B cell (primary cell): ENCODE data around the gene MED22. TPM values are rescaled to one million over a fixed set of nuclear protein-coding genes. Genes with fewer than 3 reads are reported as not detected.
"Not testable (repeated sequence)": the region's sequence is repeated elsewhere in the genome, so short reads cannot be mapped to it uniquely, and the experiment has no call there.

Source experiments
- ATAC-seq: fragments of 200-7000 bp; cut with Tn5 transposase; one replicate; pipeline ENCODE4 v1.10.0; 2021; ENCODE audit warnings: low read depth, mild to moderate bottlenecking, moderate number of reproducible peaks, moderate library complexity
- CTCF ChIA-PET: fragments of 350-600 bp; sonication (Branson Sonifier 250); formaldehyde crosslinking; loops from one replicate; lab custom pipeline; 2021; ENCODE audit warnings: antibody characterized with exemption, inconsistent platforms; lab: Charles Lee
- POLR2A ChIA-PET: fragments of 350-600 bp; sonication (Branson Sonifier 250); formaldehyde crosslinking; loops from one replicate; lab custom pipeline; 2021; ENCODE audit warnings: antibody characterized with exemption; lab: Charles Lee
- DNase-seq: peaks from one replicate; pipeline ENCODE4 v3.0.0; 2013
- H2AFZ ChIP-seq: 2 replicates; pipeline ENCODE4 v1.6.1; 2012; ENCODE audit warnings: mild to moderate bottlenecking, low read depth, low read length; ENCODE audit not compliant: insufficient read depth, poor library complexity, severe bottlenecking
- H3K27ac ChIP-seq, 2 donors: 1 replicate in 1 of 2; 2 replicates in 1 of 2; pipeline ENCODE4 v1.5.1; 2012 to 2013; ENCODE audit warnings: low read length in 2 of 2, mild to moderate bottlenecking in 2 of 2, moderate library complexity in 1 of 2
- H3K27me3 ChIP-seq, 4 experiments: fragments of 200-600 bp in 1 of 4; sonication (generic) in 1 of 4; replicated peaks in 1 of 4; 1 replicate in 2 of 4; 2 replicates in 2 of 4; pipeline versions ENCODE4 v1.6.1 to v1.7.0; 2013 to 2016; ENCODE audit warnings: low read length in 3 of 4, mild to moderate bottlenecking in 2 of 4, mixed read lengths in 1 of 4, moderate library complexity in 1 of 4; ENCODE audit not compliant: insufficient read depth in 4 of 4, control insufficient read depth in 3 of 4; ENCODE audit errors: control extremely low read depth in 1 of 4
- H3K36me3 ChIP-seq, 2 experiments: replicated peaks in 1 of 2; 1 replicate in 1 of 2; 2 replicates in 1 of 2; pipeline versions ENCODE4 v1.6.1 to v1.7.1; 2013; ENCODE audit warnings: low read length in 1 of 2; ENCODE audit not compliant: insufficient read depth in 2 of 2, control insufficient read depth in 1 of 2; ENCODE audit errors: control extremely low read depth in 1 of 2, extremely low read depth in 1 of 2
- H3K4me1 ChIP-seq, 2 donors: fragments of 200-600 bp in 1 of 2; sonication (generic) in 1 of 2; 1 replicate in 1 of 2; 2 replicates in 1 of 2; pipeline versions ENCODE4 v1.5.1 to v1.6.1; 2013 to 2017; ENCODE audit warnings: low read length in 2 of 2; ENCODE audit not compliant: control insufficient read depth in 2 of 2, insufficient read depth in 2 of 2
- H3K4me2 ChIP-seq: replicated peaks from 2 replicates; pipeline ENCODE3; 2012; ENCODE audit warnings: mild to moderate bottlenecking, low read depth, low read length; ENCODE audit not compliant: poor library complexity, severe bottlenecking
- H3K4me3 ChIP-seq, 5 experiments: fragments of 200-600 bp in 1 of 5; sonication (generic) in 1 of 5; 1 replicate in 3 of 5; 2 replicates in 2 of 5; pipeline versions ENCODE4 v1.5.1 to v1.7.0; 2011 to 2016; ENCODE audit warnings: low read length in 4 of 5, mild to moderate bottlenecking in 4 of 5, low read depth in 2 of 5, control low read depth in 1 of 5, moderate library complexity in 1 of 5; ENCODE audit not compliant: insufficient read depth in 1 of 5; ENCODE audit errors: control extremely low read depth in 1 of 5, extremely low read depth in 1 of 5
- H3K79me2 ChIP-seq: fragments of 200-600 bp; sonication (generic); one replicate; pipeline ENCODE4 v1.6.0; 2016; ENCODE audit warnings: low read length; ENCODE audit not compliant: control insufficient read depth, insufficient read depth
- H3K9ac ChIP-seq: fragments of 200-600 bp; sonication (generic); 2 replicates; pipeline ENCODE4 v1.6.1; 2017; ENCODE audit warnings: mild to moderate bottlenecking, low read length, moderate library complexity
- H3K9me3 ChIP-seq, 3 donors: one replicate each; pipeline versions ENCODE4 v1.6.1 to v1.7.1; 2013; ENCODE audit warnings: low read length in 2 of 3; ENCODE audit not compliant: control insufficient read depth in 2 of 3, insufficient read depth in 1 of 3; ENCODE audit errors: control extremely low read depth in 1 of 3
- H4K20me1 ChIP-seq: 2 replicates; pipeline ENCODE4 v1.6.0; 2012; ENCODE audit warnings: mild to moderate bottlenecking, low read length; ENCODE audit not compliant: insufficient read depth, control insufficient read depth, poor library complexity, severe bottlenecking
- H3K27ac Mint-ChIP-seq: one replicate; pipeline ENCODE4 v1.8.0; 2021; ENCODE audit warnings: mixed read lengths
- H3K27me3 Mint-ChIP-seq: one replicate; pipeline ENCODE4 v1.8.0; 2021; ENCODE audit warnings: mixed read lengths
- H3K4me1 Mint-ChIP-seq: one replicate; pipeline ENCODE4 v1.8.0; 2021; ENCODE audit warnings: mixed read lengths
- H3K4me3 Mint-ChIP-seq: one replicate; pipeline ENCODE4 v1.8.0; 2021; ENCODE audit warnings: mixed read lengths
- H3K9me3 Mint-ChIP-seq: one replicate; pipeline ENCODE4 v1.8.0; 2022; ENCODE audit warnings: mixed read lengths; ENCODE audit not compliant: insufficient read depth
- EZH2 ChIP-seq: IDR thresholded peaks from 2 replicates; pipeline ENCODE4 v1.6.1; 2012; ENCODE audit warnings: borderline replicate concordance, low read depth, mild to moderate bottlenecking, moderate library complexity, low read length; ENCODE audit not compliant: insufficient read depth, poor library complexity, severe bottlenecking
- WGBS: methylation state at CpG from one replicate; pipeline ENCODE4 v1.1.5; 2013; ENCODE audit warnings: missing lambda C conversion rate; ENCODE audit not compliant: insufficient coverage; 5-methylcytosine and 5-hydroxymethylcytosine counted together
- intact Hi-C: fragments of 100-400 bp; cut with micrococcal nuclease; formaldehyde crosslinking; loops from one replicate; pipeline ENCODE4 v1.10.0; 2022
- polyA plus RNA-seq: library from polyadenylated mRNA; depleted of rRNA; stranded (reverse); fragments of >200 nt; gene quantifications from 2 replicates; pipeline ENCODE4 v1.2.3, GENCODE V29; 2012
- total RNA-seq, 2 donors: library from RNA; stranded (reverse); fragments of 120-200 nt in 1 of 2; gene quantifications; 1 replicate in 1 of 2; 2 replicates in 1 of 2; pipeline versions ENCODE4 v1.2.3 to v1.2.4, GENCODE V29; 2013 to 2022
- TF ChIP-seq, protein P1 (sequence below): fragments of 200-600 bp; IDR thresholded peaks from one replicate; pipeline ENCODE4 v1.8.0; 2022; ENCODE audit warnings: antibody characterized with exemption, mild to moderate bottlenecking

The MED22 gene
- total and polyA plus RNA-seq, 2 donors (not counting 1 experiment from before 2014, with no cell fraction given) = 44.9 to 50.4 TPM

- ATAC-seq (no peak), DNase-seq (no peak)
- no peaks in the 10 kb centered on the region for H3K9me3 Mint-ChIP-seq
- Histone ChIP-seq H4K20me1 (peaks cover 27% of the 10 kb centered on the region), H3K79me2 (peaks cover 31% of the 10 kb centered on the region), H3K36me3 (peaks cover 0 to under 1% of the 10 kb centered on the region in 2 experiments), H3K4me3 (no peak overlapping the region), H3K9me3 (no peaks in the 10 kb centered on the region), H3K4me2 (no peak overlapping the region), H3K4me1 (peaks cover 13 to 23% of the 10 kb centered on the region in 2 donors), H3K27me3 (no peaks in the 10 kb centered on the region), H3K27ac (no peak overlapping the region), H2AFZ (no peak overlapping the region), H3K9ac (no peak overlapping the region)
- ChIA-PET POLR2A (no interaction called here), CTCF (no interaction called here)
- H3K27me3 Mint-ChIP-seq = no peaks in the 10 kb centered on the region
- H3K4me1 Mint-ChIP-seq = peaks cover 16% of the 10 kb centered on the region
- TF ChIP-seq, protein P1, sequence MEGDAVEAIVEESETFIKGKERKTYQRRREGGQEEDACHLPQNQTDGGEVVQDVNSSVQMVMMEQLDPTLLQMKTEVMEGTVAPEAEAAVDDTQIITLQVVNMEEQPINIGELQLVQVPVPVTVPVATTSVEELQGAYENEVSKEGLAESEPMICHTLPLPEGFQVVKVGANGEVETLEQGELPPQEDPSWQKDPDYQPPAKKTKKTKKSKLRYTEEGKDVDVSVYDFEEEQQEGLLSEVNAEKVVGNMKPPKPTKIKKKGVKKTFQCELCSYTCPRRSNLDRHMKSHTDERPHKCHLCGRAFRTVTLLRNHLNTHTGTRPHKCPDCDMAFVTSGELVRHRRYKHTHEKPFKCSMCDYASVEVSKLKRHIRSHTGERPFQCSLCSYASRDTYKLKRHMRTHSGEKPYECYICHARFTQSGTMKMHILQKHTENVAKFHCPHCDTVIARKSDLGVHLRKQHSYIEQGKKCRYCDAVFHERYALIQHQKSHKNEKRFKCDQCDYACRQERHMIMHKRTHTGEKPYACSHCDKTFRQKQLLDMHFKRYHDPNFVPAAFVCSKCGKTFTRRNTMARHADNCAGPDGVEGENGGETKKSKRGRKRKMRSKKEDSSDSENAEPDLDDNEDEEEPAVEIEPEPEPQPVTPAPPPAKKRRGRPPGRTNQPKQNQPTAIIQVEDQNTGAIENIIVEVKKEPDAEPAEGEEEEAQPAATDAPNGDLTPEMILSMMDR = no peak
- no peak for TF ChIP-seq EZH2
- intact Hi-C loops = loop anchor here (2.0 kb wide), 1 partner anchor 43 kb away; no protein-coding TSS in a partner anchor
- H3K4me3 Mint-ChIP-seq = no peak overlapping the region
- 76% methylated on average over 4 of the region's 6 CpGs for WGBS
- H3K27ac Mint-ChIP-seq = no peak overlapping the region
Measured at GRCh38 chr9:133377721-133378216, 29.8 kb upstream of the MED22 start.

GRCh38 chr9:133377280-133377679, 29.3 kb upstream of the MED22 start:
- ChIA-PET CTCF (interaction anchor here (0.8 to 1.2 kb wide), 3 partner anchors 15 to 254 kb away, joined by 3 to 4 read pairs (median 3); no protein-coding TSS in a partner anchor), POLR2A (interaction anchor here (1.2 kb wide), 1 partner anchor 21 kb away, joined by 6 read pairs; the partner anchor contains the start of genes SURF1 and SURF2)
- not testable (repeated sequence) for H3K27ac ChIP-seq, DNase-seq, H3K9ac ChIP-seq, H3K27me3 Mint-ChIP-seq, H3K4me3 ChIP-seq, H3K36me3 ChIP-seq, H2AFZ ChIP-seq, H3K27ac Mint-ChIP-seq, H3K9me3 Mint-ChIP-seq, H3K9me3 ChIP-seq, H3K27me3 ChIP-seq, ATAC-seq, H3K4me2 ChIP-seq
- Histone ChIP-seq H3K79me2 (peaks cover 36% of the 10 kb centered on the region), H3K4me1 (peaks cover 14 to 28% of the 10 kb centered on the region in 2 donors), H4K20me1 (peaks cover 32% of the 10 kb centered on the region)
- intact Hi-C loops = loop anchor here (2.0 kb wide), 1 partner anchor 44 kb away; no protein-coding TSS in a partner anchor
- WGBS = 94% methylated on average over 13 of the region's 14 CpGs
- Mint-ChIP-seq H3K4me3 (peak overlapping the region; percentile 76), H3K4me1 (peaks cover 21% of the 10 kb centered on the region)
